D721Med (cell line): ENCODE measurements around the gene BMP10.
"Not testable (repeated sequence)": the region's sequence is repeated elsewhere in the genome, so short reads cannot be mapped to it uniquely, and the experiment has no call there.

Experiments used
- DNase-seq: peaks from one replicate; pipeline ENCODE4 v3.0.0; 2011; ENCODE audit warnings: low spot score; ENCODE audit not compliant: insufficient read length
- FAIRE-seq: peaks from 2 replicates; lab custom pipeline; 2011; peaks lifted over from hg19 to GRCh38; lab: Jason Lieb, UNC
- TF ChIP-seq, protein P1 (sequence below): IDR thresholded peaks from 2 replicates; pipeline ENCODE4 v1.5.1; 2012; ENCODE audit warnings: mild to moderate bottlenecking, control low read depth; ENCODE audit not compliant: insufficient read depth; ENCODE audit errors: missing control alignments

Gene BMP10

DNA sequence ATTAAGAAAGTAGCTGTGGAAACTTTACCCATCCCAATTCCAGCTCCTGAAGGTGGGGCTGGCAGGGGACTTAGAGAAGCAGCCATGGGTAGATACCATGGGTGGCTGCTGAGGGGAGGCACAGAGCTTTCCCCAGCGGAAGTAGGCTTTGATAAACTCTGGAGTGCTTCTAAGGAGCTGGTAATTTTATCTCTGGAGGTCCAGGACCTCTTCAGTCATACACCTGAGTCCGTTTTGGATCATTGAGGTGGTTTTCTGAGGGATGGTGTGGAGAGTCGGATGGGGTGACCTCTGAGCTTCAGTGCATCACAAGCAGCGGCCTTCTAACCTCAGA is 36.7 kb upstream of the BMP10 start:
- no peak for FAIRE-seq
- TF ChIP-seq, protein P1, sequence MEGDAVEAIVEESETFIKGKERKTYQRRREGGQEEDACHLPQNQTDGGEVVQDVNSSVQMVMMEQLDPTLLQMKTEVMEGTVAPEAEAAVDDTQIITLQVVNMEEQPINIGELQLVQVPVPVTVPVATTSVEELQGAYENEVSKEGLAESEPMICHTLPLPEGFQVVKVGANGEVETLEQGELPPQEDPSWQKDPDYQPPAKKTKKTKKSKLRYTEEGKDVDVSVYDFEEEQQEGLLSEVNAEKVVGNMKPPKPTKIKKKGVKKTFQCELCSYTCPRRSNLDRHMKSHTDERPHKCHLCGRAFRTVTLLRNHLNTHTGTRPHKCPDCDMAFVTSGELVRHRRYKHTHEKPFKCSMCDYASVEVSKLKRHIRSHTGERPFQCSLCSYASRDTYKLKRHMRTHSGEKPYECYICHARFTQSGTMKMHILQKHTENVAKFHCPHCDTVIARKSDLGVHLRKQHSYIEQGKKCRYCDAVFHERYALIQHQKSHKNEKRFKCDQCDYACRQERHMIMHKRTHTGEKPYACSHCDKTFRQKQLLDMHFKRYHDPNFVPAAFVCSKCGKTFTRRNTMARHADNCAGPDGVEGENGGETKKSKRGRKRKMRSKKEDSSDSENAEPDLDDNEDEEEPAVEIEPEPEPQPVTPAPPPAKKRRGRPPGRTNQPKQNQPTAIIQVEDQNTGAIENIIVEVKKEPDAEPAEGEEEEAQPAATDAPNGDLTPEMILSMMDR = no peak
- DNase-seq = no peak

DNA sequence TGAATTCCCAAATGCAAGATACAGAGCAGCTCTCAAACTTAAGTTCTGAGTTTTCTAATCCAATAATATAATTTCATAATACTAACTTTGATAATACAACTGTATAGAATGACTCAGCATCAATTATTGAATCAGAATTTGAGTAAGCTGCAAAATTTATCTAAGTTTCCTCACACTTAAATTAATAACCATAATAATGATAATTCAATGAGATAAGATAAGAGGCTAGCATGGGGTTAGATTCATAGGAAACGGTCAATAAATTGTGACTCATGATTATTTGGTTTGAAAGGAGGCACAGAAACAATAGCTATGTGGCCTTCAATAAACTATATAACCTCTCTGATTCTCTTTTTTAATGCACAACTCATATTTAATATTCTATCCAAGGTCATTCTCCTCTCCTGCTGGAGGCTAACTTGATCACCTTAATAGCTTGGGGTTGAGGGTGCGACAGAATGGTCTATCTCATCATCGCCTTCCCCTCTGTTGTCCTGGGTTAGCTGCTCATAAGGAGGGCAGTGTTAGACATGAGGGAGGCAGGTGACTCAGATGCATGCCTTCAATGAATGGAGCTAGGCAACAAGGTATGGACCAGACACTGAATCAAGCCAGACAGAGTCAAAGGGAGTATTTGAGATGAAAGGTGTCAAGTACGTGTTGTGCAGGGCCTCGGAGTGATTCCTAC is 36.2 kb upstream of the BMP10 start:
- TF ChIP-seq, protein P1 = no peak
- DNase-seq (no peak), FAIRE-seq (no peak)

- TF ChIP-seq, protein P1 = no peak
- DNase-seq (no peak), FAIRE-seq (no peak)
Measured at GRCh38 chr2:68906716-68907115, 35.5 kb upstream of the BMP10 start.

DNA sequence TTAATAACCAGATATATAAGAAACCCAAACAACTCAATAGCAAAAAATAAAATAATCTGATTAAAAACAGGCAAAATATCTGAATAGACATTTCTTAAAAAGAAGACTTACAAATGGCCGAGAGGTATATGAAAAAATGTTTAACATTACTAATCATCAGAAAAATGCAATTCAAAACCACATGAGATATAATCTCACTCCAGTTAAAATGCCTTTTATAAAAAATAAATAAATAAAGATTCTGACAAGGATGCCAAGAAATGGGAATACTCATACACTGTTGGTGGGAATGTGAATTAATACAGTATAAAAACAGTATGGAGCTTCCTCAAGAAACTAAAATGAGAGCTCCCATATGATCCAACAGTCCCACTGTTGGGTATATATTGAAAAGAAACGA is 33.9 kb upstream of the BMP10 start:
- DNase-seq (no peak), FAIRE-seq (no peak)
- TF ChIP-seq, protein P1 = no peak

DNA sequence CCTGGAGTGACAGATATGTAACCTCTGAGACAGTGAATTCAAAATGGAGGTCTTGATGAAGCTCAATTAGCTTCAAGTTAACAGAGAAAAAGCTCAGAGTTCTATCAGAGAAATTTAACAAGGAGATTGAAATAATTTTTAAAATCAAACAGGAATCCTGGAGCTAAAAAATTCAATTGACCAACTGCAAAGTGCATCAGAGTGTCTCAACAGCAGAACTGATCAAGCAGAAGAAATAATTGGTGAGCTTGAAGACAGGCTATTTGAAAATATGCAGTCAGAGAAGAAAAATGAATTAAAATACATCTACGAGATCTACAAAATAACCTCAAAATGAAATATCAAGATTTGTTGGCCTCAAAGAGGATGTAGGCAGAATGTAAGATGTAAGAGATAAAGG is 30.4 kb upstream of the BMP10 start:
- DNase-seq (no peak), FAIRE-seq (no peak)
- TF ChIP-seq, protein P1 = no peak

DNA sequence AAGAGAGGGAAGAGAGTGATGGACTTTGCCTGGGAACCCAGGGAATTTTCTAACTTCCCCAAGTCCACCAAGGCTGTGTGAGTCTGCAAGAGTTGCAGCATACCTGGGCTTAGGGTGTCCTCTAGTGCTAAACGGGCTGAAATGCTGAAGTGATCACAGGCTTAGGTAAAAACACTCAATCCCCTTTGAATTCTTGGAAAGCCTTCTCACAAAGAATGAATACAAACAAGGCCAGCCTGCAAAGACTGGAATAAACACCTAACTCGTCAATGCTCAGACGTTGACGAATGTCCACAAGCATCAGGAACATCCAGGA is 30.0 kb upstream of the BMP10 start:
- TF ChIP-seq, protein P1 = no peak
- DNase-seq (no peak), FAIRE-seq (no peak)

GRCh38 chr2:68900496-68901198 is 29.4 kb upstream of the BMP10 start:
- FAIRE-seq (no peak), DNase-seq (no peak)
- TF ChIP-seq, protein P1 = no peak

GRCh38 chr2:68895981-68896380 is 24.8 kb upstream of the BMP10 start:
- not testable (repeated sequence) for FAIRE-seq, DNase-seq
